Tibial nerve (tissue), 3 donors: ENCODE results near the gene PCSK6.

Experiments
- CTCF ChIP-seq, 5 experiments: fragments of 200-600 bp in 3 of 5; fragments of 450-650 bp in 2 of 5; sonication (generic) in 3 of 5; IDR thresholded peaks; one replicate each; pipeline ENCODE4 v1.5.1; 2016 to 2019; ENCODE audit warnings: antibody characterized with exemption in 5 of 5, mild to moderate bottlenecking in 3 of 5, moderate library complexity in 2 of 5
- POLR2A ChIP-seq, 2 donors: fragments of 450-650 bp; IDR thresholded peaks; one replicate each; pipeline ENCODE4 v1.6.1; 2017; ENCODE audit warnings: antibody characterized with exemption in 2 of 2, mild to moderate bottlenecking in 2 of 2, moderate library complexity in 2 of 2

- TF ChIP-seq CTCF (IDR thresholded peaks at IDR 0.05): no peak
- TF ChIP-seq POLR2A (IDR thresholded peaks at IDR 0.05): no peak
Observed at GRCh38 chr15:101440846-101441590, 48.5 kb downstream of the PCSK6 start.
